GM19239 (cell line): Measurements from ENCODE around the gene TPK1.

Experiments
- DNase-seq: peaks from one replicate; pipeline ENCODE4 v3.0.0; 2011; ENCODE audit warnings: low spot score; ENCODE audit not compliant: insufficient read length
- FAIRE-seq: peaks from 2 replicates; lab custom pipeline; 2011; peaks lifted over from hg19 to GRCh38; lab: Jason Lieb, UNC

The TPK1 gene

GRCh38 chr7:144500225-144500624 lies 335.6 kb downstream of the TPK1 start:
- DNase-seq (no peak), FAIRE-seq (no peak)

GRCh38 chr7:144497282-144497681 lies 338.6 kb downstream of the TPK1 start:
- FAIRE-seq (no peak), DNase-seq (no peak)

- DNase-seq (no peak), FAIRE-seq (no peak)
These were observed 341.5 kb downstream of the TPK1 start for GRCh38 chr7:144494355-144494754.

- no peak for FAIRE-seq
These were observed 346.3 kb downstream of the TPK1 start for GRCh38 chr7:144489504-144489903.

GRCh38 chr7:144488977-144489376 lies 346.9 kb downstream of the TPK1 start:
- no peak for FAIRE-seq

More at GRCh38 chr7:144489504-144489903, 346.3 kb downstream of the TPK1 start:
- DNase-seq = no peak

GRCh38 chr7:144487901-144488300 lies 348.0 kb downstream of the TPK1 start:
- FAIRE-seq (no peak), DNase-seq (no peak)

More at GRCh38 chr7:144488977-144489376, 346.9 kb downstream of the TPK1 start:
- DNase-seq = no peak

- FAIRE-seq (no peak), DNase-seq (no peak)
These were observed 351.4 kb downstream of the TPK1 start for GRCh38 chr7:144484445-144484844.

- DNase-seq = no peak
- no peak for FAIRE-seq
These were observed 352.7 kb downstream of the TPK1 start for GRCh38 chr7:144483189-144483588.

GRCh38 chr7:144481833-144482232 lies 354.0 kb downstream of the TPK1 start:
- no peak for FAIRE-seq
- no peak for DNase-seq

- FAIRE-seq = no peak
- no peak for DNase-seq
These were observed 358.5 kb downstream of the TPK1 start for GRCh38 chr7:144477348-144477747.

GRCh38 chr7:144474800-144475615 lies 360.8 kb downstream of the TPK1 start:
- FAIRE-seq = no peak
- DNase-seq = no peak

GRCh38 chr7:144474363-144474762 lies 361.5 kb downstream of the TPK1 start:
- DNase-seq (no peak), FAIRE-seq (no peak)

- no peak for DNase-seq
- FAIRE-seq = no peak
These were observed 361.9 kb downstream of the TPK1 start for GRCh38 chr7:144473908-144474307.

- FAIRE-seq (no peak), DNase-seq (no peak)
These were observed 365.8 kb downstream of the TPK1 start for GRCh38 chr7:144470078-144470477.

GRCh38 chr7:144468990-144469732 lies 366.7 kb downstream of the TPK1 start:
- no peak for DNase-seq
- no peak for FAIRE-seq

GRCh38 chr7:144459635-144460034 lies 376.2 kb downstream of the TPK1 start:
- DNase-seq = no peak
- FAIRE-seq = no peak

GRCh38 chr7:144455040-144455404 lies 380.8 kb downstream of the TPK1 start:
- FAIRE-seq (no peak), DNase-seq (no peak)

GRCh38 chr7:144454256-144455039 lies 381.4 kb downstream of the TPK1 start:
- no peak for FAIRE-seq
- DNase-seq = no peak

- DNase-seq (no peak), FAIRE-seq (no peak)
These were observed 383.8 kb downstream of the TPK1 start for GRCh38 chr7:144452064-144452463.

- DNase-seq = no peak
- no peak for FAIRE-seq
These were observed 390.3 kb downstream of the TPK1 start for GRCh38 chr7:144445590-144445989.

- FAIRE-seq = no peak
- no peak for DNase-seq
These were observed 396.1 kb downstream of the TPK1 start for GRCh38 chr7:144439717-144440205.
